GM12878 (cell line): Measurements from ENCODE around the gene ZNF692. TPM values are rescaled to one million over a fixed set of nuclear protein-coding genes. Genes with fewer than 3 reads are reported as not detected.

Source experiments
- ATAC-seq: fragments of 200-7000 bp; cut with Tn5 transposase; 3 replicates; pipeline ENCODE4 v1.9.1; 2020; ENCODE audit warnings: mild to moderate bottlenecking, moderate library complexity
- BruUV-seq: library from RNA; stranded (reverse); fragments of 400-500 nt; replicated peaks from 2 replicates; lab custom pipeline; 2021; lab: Mats Ljungman, UMichigan
- CTCF ChIA-PET: fragments of 300-600 bp; sonication (Branson Sonifier 250); formaldehyde crosslinking; extraction: SDS; loops from one replicate; lab custom pipeline; 2021; ENCODE audit warnings: inconsistent platforms; lab: Yijun Ruan, JAX
- POLR2A ChIA-PET: fragments of 350-600 bp; formaldehyde crosslinking; extraction: SDS; loops from one replicate; lab custom pipeline; 2021; ENCODE audit warnings: inconsistent platforms; lab: Charles Lee
- RAD21 ChIA-PET: fragments of 300-600 bp; sonication (Branson Sonifier 250); formaldehyde crosslinking; loops from one replicate; lab custom pipeline; 2023; ENCODE audit warnings: antibody characterized with exemption; ENCODE audit not compliant: unreplicated experiment; lab: Charles Lee
- SMC1A ChIA-PET: fragments of 300-600 bp; sonication (Branson Sonifier 250); formaldehyde crosslinking; loops from one replicate; lab custom pipeline; 2023; ENCODE audit not compliant: unreplicated experiment, uncharacterized antibody; lab: Charles Lee
- DNase-seq: peaks from one replicate; pipeline ENCODE4 v3.0.0-alpha.2; 2011; ENCODE audit warnings: low read depth, low spot score
- FAIRE-seq: peaks from 3 replicates; lab custom pipeline; 2011; peaks lifted over from hg19 to GRCh38; lab: Jason Lieb, UNC
- H2AFZ ChIP-seq: 2 replicates; pipeline ENCODE4 v1.6.0; 2011; ENCODE audit warnings: low read depth, low read length, control low read depth; ENCODE audit not compliant: control insufficient read depth
- H3K27ac ChIP-seq: 2 replicates; pipeline ENCODE4 v1.5.1; 2011; ENCODE audit warnings: control low read depth; ENCODE audit not compliant: control insufficient read depth, insufficient read depth
- H3K27me3 ChIP-seq, 2 experiments: replicated peaks in 1 of 2; 2 replicates each; pipeline versions ENCODE4 v1.6.0 to v1.6.1; 2011; ENCODE audit warnings: low read length in 1 of 2; ENCODE audit not compliant: control insufficient read depth in 2 of 2, insufficient read depth in 2 of 2
- H3K36me3 ChIP-seq, 2 experiments: 2 replicates each; pipeline ENCODE4 v1.5.1; 2011; ENCODE audit warnings: low read length in 1 of 2; ENCODE audit not compliant: control insufficient read depth in 2 of 2, insufficient read depth in 2 of 2
- H3K4me1 ChIP-seq: 2 replicates; pipeline ENCODE4 v1.6.1; 2011; ENCODE audit warnings: mild to moderate bottlenecking, low read length, moderate library complexity, mixed read lengths; ENCODE audit not compliant: control insufficient read depth, insufficient read depth
- H3K4me2 ChIP-seq: 2 replicates; pipeline ENCODE4 v1.6.0; 2011; ENCODE audit warnings: control low read depth; ENCODE audit not compliant: control insufficient read depth, insufficient read depth
- H3K4me3 ChIP-seq: fragments of 200-600 bp; sonication (generic); 2 replicates; pipeline ENCODE4 v1.5.1; 2016
- H3K79me2 ChIP-seq: 2 replicates; pipeline ENCODE4 v1.6.0; 2011; ENCODE audit warnings: low read length; ENCODE audit not compliant: control insufficient read depth, insufficient read depth
- H3K9ac ChIP-seq: 2 replicates; pipeline ENCODE4 v1.8.0; 2011; ENCODE audit warnings: low read length, control low read depth, mixed read lengths; ENCODE audit not compliant: control insufficient read depth, insufficient read depth
- H3K9me3 ChIP-seq: replicated peaks from 3 replicates; pipeline ENCODE4 v1.5.1; 2011; ENCODE audit warnings: mild to moderate bottlenecking, low read length; ENCODE audit not compliant: control insufficient read depth, insufficient read depth
- H4K20me1 ChIP-seq: 2 replicates; pipeline ENCODE4 v1.6.0; 2011; ENCODE audit not compliant: control insufficient read depth, insufficient read depth
- CHD1 ChIP-seq: IDR thresholded peaks from 2 replicates; pipeline ENCODE4 v1.6.1; 2012; ENCODE audit warnings: low read depth, low read length, improper control_type of control experiment
- IKZF1 ChIP-seq: fragments of 450-650 bp; conservative IDR thresholded peaks from 2 replicates; pipeline ENCODE4 v1.6.1; 2017; ENCODE audit warnings: antibody characterized with exemption, mild to moderate bottlenecking
- JUNB ChIP-seq: IDR thresholded peaks from 2 replicates; pipeline ENCODE4 v1.6.1; 2016; ENCODE audit warnings: antibody characterized with exemption, mild to moderate bottlenecking
- NRF1 ChIP-seq: conservative IDR thresholded peaks from 2 replicates; pipeline ENCODE4 v1.6.1; 2011; ENCODE audit warnings: mild to moderate bottlenecking, low read depth, low read length, improper control_type of control experiment
- RFX5 ChIP-seq: IDR thresholded peaks from 2 replicates; pipeline ENCODE4 v1.6.1; 2011; ENCODE audit warnings: low read depth, low read length, improper control_type of control experiment
- SMARCA5 ChIP-seq: fragments of 450-650 bp; IDR thresholded peaks from 2 replicates; pipeline ENCODE4 v1.6.1; 2017; ENCODE audit warnings: mild to moderate bottlenecking
- STAT3 ChIP-seq: IDR thresholded peaks from 2 replicates; pipeline ENCODE4 v1.6.1; 2011; ENCODE audit warnings: low read depth, low read length, improper control_type of control experiment
- TCF12 ChIP-seq: IDR thresholded peaks from 2 replicates; pipeline ENCODE4 v1.6.1; 2011; ENCODE audit warnings: low read depth, mild to moderate bottlenecking, low read length
- ZBTB4 ChIP-seq: fragments of 450-650 bp; formaldehyde crosslinking; IDR thresholded peaks from 2 replicates; pipeline ENCODE4 v1.4.0; 2022; ENCODE audit warnings: mild to moderate bottlenecking, moderate library complexity
- ZNF592 ChIP-seq: fragments of 450-650 bp; IDR thresholded peaks from 2 replicates; pipeline ENCODE4 v1.6.1; 2017; ENCODE audit warnings: mild to moderate bottlenecking, moderate library complexity
- WGBS: methylation state at CpG from one replicate; pipeline ENCODE4 v1.1.6; 2016; ENCODE audit warnings: low lambda C conversion rate; ENCODE audit not compliant: insufficient replicate concordance, insufficient coverage; ENCODE audit errors: missing lambda C conversion rate; 5-methylcytosine and 5-hydroxymethylcytosine counted together
- in situ Hi-C: fragments of 300-500 bp; cut with MboI; formaldehyde crosslinking; loops from 9 replicates; pipeline ENCODE4 v1.14.3; 2018; ENCODE audit warnings: mixed read lengths
- intact Hi-C: fragments of 100-400 bp; cut with micrococcal nuclease; formaldehyde crosslinking; loops from one replicate; pipeline ENCODE4 v1.14.2; 2022; ENCODE audit not compliant: unreplicated experiment
- polyA plus RNA-seq, 11 experiments: library from polyadenylated mRNA; depleted of rRNA in 4 of 11; unstranded in 6 of 11; stranded (reverse) in 5 of 11; fragments of >200 nt; fragmentation: Nextera tagmentation in 4 of 11; fragmentation: Illumina TruSeq in 1 of 11; extraction: Ambion mirVana in 4 of 11; extraction: Trizol in 1 of 11; gene quantifications; 1 replicate in 1 of 11; 2 replicates in 10 of 11; pipeline versions ENCODE4 v1.2.1 to v1.2.3, GENCODE V29; 2011 to 2016; ENCODE audit warnings: inconsistent platforms in 2 of 11, missing spikeins in 2 of 11, low read depth in 1 of 11
- total RNA-seq, 4 experiments: library from RNA; depleted of rRNA in 3 of 4; stranded (reverse); fragments of >200 nt in 3 of 4; fragmentation: Illumina TruSeq in 1 of 4; extraction: Trizol in 1 of 4; gene quantifications; 2 replicates each; pipeline versions ENCODE4 v1.2.1 to v1.2.3, GENCODE V29; 2013 to 2021

Gene ZNF692
- total and polyA plus RNA-seq, 10 of the 15 experiments (the other 5 are each of a cell fraction or from before 2014, with no cell fraction given) = 5.3 to 76.6 (median 36.9) TPM

GRCh38 chr1:248834343-248834940 is 24.4 kb downstream of the ZNF692 start:
- Histone ChIP-seq H2AFZ (peak overlapping the region; percentile 26), H3K27me3 (no peaks in the 10 kb centered on the region), H3K9me3 (no peaks in the 10 kb centered on the region), H4K20me1 (no peaks in the 10 kb centered on the region), H3K4me1 (peaks cover 4% of the 10 kb centered on the region; the same call in 1 of the 2 replicates), H3K36me3 (no peaks in the 10 kb centered on the region), H3K4me3 (no peak overlapping the region), H3K9ac (no peak overlapping the region), H3K4me2 (no peak overlapping the region), H3K27ac (no peak overlapping the region), H3K79me2 (peaks cover 9% of the 10 kb centered on the region)
- POLR2A ChIA-PET = no interaction called here
- DNase-seq (no peak), FAIRE-seq (no peak), ATAC-seq (no peak)
- in situ Hi-C loops (no loop called here), intact Hi-C loops (no loop called here)
- RAD21 ChIA-PET = no interaction called here
- WGBS = 46% methylated on average over 7 of the region's 7 CpGs
- TF ChIP-seq RFX5 (no peak), STAT3 (no peak), CHD1 (no peak), JUNB (no peak), NRF1 (no peak), SMARCA5 (no peak), IKZF1 (no peak), ZBTB4 (CRISPR knock-in tag) (no peak), TCF12 (no peak), ZNF592 (no peak)
- SMC1A ChIA-PET = no interaction called here
- CTCF ChIA-PET = no interaction called here
- BruUV-seq = no TSS peak
